GM21737 (cell line): ENCODE results near the gene PLD2.
A peak's percentile ranks its signal among the peaks of the same experiment; 100 is the strongest.

Source experiments
- ATAC-seq: cut with Tn5 transposase; IDR thresholded peaks from one replicate; pipeline ENCODE4 v1.9.1; 2021; ENCODE audit warnings: mild to moderate bottlenecking, moderate library complexity; ENCODE audit not compliant: unreplicated experiment

The PLD2 gene, protein sequence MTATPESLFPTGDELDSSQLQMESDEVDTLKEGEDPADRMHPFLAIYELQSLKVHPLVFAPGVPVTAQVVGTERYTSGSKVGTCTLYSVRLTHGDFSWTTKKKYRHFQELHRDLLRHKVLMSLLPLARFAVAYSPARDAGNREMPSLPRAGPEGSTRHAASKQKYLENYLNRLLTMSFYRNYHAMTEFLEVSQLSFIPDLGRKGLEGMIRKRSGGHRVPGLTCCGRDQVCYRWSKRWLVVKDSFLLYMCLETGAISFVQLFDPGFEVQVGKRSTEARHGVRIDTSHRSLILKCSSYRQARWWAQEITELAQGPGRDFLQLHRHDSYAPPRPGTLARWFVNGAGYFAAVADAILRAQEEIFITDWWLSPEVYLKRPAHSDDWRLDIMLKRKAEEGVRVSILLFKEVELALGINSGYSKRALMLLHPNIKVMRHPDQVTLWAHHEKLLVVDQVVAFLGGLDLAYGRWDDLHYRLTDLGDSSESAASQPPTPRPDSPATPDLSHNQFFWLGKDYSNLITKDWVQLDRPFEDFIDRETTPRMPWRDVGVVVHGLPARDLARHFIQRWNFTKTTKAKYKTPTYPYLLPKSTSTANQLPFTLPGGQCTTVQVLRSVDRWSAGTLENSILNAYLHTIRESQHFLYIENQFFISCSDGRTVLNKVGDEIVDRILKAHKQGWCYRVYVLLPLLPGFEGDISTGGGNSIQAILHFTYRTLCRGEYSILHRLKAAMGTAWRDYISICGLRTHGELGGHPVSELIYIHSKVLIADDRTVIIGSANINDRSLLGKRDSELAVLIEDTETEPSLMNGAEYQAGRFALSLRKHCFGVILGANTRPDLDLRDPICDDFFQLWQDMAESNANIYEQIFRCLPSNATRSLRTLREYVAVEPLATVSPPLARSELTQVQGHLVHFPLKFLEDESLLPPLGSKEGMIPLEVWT

DNA sequence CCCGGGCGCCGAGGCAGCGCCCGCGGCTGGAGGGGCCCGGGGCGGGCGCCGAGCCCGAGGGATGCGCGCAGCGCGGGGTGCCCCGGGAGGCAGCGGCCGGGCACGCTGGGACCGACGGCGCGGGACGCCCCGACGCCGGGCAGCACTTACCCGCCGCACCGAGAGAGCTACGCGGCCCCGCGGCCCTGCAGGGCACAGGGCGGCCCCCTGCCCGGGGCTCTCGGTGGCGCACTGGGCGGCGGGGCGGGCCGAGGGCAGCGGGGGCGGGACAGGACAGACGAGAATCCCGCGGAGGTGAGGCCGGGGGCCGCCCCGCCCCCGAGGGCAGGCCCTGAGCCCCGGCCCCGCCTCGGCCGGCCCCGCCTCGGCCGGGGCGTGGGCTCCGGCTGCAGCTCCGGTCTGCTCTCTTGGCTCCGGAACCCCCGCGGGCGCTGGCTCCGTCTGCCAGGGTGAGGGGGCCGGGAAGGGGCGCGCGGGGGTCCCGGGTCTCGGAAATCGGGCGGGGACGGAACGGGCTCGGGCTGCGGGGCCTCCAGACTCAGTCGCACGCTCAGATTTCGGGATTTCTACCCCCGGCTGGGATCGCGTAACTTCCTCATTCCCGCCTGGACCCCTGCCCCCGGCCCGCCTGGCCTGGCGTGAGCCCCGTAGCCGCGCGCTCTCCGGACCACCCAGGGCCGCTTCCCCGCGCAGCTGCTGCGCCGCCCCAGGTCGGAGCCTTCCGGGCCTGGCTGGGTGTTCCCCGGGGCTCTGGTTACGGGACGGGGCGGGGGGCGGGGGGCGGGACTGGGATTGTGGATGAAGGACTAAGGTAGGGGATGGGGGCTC, at the start of gene PLD2:
Gene PLD2 (plus strand): TSS at position 376 of the 828 bp plus-strand sequence. CDS start 621 bp downstream, outside the sequence.
- peak; percentile 94 for ATAC-seq

DNA sequence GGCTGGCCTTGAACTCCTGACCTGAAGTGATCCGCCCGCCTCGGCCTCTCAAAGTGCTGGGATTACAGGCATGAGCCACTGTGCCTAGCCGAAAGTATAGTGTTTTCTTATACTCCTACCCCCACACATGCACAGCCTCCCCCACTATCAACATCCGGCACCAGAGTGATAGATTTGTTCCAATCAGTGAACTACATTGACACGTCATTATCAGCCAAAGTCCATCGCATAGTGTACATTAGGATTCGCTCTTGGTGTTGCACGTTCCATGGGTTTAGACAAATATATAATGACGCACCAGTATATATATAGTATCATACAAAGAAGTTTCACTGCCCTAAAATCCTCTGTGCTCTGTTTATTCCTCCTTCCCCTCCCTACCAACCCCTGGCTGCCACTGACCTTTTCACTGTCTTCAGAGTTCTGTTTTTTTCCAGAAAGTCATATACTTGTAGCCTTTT, 47.1 kb upstream of the PLD2 start:
- ATAC-seq = no peak

DNA sequence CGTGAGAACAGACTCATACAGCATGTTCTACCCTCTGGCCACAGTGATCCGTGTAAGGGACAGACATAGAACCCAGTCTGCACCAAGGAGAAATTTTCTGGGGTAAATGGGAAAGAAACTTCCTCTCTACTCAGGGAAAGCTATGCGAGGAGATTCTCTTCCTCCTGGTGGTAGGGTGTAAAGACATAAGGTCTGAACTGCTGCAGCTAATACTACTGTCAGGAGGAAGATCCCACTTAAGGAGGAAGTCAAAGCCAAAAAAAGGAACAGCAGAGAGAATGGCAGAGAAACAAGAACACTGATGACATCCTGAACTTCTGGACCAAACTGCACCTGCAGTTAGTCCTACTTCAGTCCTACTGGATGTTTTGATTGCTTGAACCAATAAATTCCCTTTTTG, 42.4 kb upstream of the PLD2 start:
- ATAC-seq = no peak

DNA sequence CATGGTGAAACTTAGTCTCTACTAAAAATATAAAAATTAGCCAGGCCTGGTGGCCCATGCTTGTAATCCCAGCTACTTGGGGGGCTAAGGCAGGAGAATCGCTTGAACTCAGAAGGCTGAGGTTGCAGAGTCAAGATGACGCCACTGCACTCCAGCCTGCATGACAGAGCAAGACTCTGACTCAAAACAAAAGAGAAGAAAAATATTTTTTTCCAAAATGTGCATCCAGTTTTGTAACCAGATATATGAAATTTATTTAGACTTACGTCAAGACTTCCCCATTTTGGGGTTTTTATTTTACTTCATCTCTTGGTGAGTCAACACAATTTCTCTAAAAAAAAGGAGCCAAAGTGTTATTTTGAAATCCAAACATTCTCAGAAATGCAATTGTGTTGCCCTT, 40.8 kb upstream of the PLD2 start:
- ATAC-seq = no peak

DNA sequence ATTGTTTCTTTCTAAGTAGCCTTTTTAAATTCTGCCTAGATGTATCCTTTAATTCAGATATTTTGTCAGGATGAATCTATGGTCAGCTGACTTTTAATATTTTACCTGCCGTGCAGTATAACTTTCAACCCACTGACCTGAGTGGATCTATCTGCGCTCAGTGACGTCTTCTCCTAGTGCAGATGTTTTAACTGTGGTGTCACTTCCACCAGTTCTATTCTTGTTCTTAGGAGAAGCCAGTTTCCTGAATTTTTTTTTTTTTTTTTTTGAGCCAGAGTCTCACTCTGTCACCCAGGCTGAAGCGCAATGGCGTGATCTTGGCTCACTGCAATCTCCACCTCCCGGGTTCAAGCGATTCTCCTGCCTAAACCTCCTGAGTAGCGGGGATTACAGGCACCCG, 40.2 kb upstream of the PLD2 start:
- ATAC-seq = no peak

DNA sequence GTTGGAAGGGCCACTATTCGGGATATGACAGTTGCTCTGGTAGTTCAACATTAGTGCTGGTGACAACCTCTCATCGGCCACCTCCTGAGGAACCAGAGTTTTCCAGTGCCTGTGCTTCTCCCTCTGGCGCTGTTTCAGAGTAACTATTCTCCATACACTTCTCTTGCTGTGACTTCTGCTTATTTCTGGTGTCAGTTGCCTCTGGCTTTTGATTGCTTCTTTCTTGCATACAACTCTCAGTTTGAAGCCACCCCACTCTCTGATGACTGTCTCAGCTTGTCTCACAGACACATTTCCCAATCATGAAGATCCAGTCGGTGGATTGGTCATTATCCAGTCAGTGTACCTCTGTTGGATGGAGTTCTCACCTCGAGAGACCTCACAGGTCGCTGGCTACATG, 38.7 kb upstream of the PLD2 start:
- no peak for ATAC-seq

DNA sequence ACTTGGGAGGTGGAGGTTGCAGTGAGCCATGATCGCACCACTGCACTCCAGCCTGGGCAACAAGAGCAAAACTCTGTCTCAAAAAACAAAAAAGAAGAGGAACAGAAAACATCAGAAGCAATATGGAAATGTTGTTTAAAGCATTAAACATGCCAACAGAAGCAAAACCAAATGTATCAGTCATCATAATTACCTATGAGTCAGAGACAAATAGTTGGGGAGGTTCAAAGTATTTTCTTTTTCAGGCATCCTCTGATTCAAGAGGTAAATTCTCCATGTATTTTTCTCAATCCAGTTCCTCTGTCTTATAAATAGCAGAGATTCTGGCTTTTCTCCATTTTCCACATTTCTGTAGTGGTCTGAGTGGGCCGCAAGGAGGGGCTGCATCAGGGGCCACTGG, 37.3 kb upstream of the PLD2 start:
- no peak for ATAC-seq

DNA sequence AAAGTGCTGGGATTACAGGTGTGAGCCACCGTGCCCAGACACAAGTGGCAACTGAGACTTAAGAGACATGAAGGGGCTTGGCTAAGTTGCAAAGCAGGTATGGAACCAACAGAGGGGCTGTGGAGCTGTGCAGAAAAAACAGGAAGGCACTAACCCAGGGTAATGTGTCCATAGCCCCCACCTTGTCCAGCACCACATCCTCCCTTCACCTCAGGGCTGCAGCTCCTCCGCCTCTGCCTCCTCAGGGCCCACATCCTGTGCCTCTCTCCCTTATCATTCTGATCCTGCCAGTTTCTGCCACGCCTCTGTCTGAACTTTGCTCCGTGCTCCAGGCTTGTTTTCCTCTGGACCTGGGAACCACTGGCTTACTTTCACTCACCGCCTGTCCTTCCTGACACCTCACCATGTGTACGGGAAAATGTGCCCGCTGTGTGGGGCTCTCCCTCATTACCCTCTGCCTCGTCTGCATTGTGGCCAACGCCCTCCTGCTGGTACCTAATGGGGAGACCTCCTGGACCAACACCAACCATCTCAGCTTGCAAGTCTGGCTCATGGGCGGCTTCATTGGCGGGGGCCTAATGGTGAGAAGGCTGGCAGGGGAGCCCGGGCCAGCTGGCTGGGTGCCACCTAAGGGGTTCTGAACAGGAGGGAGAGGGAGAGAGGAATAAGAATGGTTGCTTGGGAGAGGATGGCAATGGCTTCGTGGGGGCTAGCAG, 35.3 kb upstream of the PLD2 start, which contains the start of gene TM4SF5:
Gene TM4SF5 (plus strand): TSS at position 368 of the 716 bp plus-strand sequence. CDS start 37 bp downstream, at position 405.
- ATAC-seq = no peak

DNA sequence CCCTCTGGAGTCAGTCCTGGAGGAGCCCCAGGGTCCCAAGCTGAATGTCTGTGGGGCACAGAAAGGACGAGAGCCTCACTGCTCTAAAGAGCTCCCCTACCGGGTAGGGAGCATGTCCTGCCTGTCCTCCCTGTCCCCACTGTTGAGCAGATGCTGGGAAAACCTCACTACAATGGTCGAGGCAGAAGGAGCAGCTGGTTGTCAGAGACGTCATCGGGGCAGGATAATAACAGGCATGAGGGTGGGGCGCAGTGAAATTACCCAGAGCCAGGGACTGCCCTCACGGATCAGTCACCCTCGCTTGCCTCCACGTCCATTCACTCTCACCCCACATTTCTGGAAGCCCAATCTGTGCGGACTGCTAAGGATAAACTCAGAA, 34.7 kb upstream of the PLD2 start:
- ATAC-seq = no peak

DNA sequence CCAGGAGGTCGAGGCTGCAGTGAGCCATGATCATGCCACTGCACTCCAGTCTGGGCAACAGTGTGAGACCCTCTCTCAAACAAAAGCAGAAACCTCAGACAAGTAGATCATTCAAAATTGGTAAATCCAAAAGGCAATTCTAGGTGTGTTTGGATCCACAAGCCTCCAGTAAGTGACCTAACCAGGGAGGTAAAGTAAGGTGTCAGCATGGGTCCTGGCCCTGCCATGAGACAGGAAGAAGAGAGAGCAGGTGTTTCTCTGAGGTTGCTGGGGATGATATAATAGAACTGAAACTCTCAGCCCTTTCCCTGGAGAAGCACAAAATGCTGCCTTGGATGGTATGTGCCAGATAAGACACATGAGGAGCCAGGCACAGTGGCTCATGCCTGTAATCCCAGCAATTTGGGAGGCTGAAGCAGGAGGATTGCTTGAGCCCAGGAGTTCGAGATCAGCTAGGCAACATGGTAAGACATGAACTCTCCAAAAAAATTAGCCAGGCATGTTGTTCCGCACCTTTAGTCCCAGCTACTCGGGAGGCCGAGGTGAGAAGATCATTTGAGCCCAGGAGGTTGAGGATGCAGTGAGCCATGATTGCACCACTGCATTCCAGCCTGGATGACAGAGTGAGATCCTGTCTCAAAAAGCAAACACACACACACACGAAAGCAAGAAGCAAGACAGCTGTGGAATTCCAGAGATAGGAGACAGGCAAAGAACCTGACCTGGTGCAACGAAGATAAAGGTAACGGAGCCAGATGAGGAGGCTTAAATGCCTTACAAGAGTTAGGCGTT, 28.8 kb upstream of the PLD2 start:
- no peak for ATAC-seq

DNA sequence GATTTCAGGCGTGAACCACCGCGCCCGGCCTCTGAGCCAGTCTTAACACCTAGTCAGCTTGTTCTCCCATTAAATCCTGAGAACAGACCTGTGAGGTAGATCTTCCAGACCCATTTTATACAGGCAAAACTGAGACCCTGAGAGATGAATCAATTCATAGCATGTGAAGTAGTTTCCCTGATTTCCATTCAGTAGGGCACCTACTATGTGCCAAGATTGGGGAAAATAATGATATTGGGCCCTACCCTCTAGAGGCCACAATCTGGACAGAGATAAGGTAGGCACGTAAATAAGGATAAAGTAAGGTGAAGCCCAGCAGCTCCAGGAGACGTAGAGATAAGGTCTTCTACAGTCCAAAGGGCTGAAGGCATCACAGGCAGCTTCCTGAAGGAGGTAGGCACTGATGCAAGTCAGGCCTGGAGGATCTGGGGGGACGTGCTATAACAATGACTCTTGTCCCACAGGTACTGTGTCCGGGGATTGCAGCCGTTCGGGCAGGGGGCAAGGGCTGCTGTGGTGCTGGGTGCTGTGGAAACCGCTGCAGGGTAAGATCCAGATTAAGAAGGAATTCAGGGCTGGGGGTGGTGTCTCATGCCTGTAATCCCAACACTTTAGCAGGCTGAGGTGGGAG, 26.5 kb upstream of the PLD2 start:
- no peak for ATAC-seq

DNA sequence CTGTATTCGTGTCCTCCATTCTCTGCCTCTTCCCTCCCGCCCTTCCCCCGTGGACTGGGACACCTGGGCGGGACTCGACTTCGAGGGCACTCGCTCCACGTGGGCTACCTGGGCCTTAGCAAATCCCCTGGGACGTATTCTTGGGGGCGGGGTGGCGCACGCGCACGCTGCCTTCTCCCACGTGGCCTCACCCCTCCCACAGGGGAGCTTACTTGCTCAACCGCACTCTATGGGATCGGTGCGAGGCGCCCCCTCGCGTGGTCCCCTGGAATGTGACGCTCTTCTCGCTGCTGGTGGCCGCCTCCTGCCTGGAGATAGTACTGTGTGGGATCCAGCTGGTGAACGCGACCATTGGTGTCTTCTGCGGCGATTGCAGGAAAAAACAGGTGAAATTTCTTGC, 24.3 kb upstream of the PLD2 start:
- ATAC-seq = no peak

DNA sequence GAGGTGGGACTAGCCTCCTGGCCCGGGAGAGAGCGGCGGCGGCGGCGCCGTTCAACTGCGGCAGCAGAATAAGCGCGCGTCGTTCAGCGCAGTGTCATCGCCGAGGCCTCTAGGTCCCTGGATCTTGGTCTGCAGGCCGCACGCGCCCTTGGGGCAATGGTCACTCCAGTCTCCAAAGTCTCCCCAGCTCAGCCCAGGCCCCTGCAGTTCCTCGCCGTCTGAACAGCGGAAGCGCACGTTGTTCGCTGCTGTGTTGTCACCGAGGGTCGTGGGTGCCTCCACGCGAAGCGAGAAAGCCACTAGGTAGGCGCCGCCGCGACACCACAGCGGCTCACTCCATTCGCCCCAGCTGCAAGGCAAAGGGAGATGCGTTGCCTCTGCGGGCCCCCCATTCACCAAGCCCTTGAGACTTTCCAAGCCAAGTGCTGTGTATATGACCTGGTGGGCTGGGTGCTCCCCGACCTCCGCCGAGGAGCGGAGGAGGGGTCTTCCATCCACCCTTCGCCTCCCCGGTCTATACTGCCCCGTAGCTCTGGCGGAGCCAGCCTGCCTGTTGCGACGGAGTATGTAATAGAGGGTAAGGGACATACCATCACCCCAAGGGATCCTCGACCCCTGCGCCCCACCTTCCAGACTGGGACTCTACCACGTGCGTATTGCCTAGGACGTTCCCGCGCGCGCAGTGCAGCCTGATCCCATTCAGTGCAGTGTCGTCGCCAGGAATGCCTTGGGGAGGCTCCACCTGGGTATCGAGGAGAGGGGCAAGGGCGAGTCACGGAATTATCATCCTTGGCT, 21.4 kb upstream of the PLD2 start:
- no peak for ATAC-seq

DNA sequence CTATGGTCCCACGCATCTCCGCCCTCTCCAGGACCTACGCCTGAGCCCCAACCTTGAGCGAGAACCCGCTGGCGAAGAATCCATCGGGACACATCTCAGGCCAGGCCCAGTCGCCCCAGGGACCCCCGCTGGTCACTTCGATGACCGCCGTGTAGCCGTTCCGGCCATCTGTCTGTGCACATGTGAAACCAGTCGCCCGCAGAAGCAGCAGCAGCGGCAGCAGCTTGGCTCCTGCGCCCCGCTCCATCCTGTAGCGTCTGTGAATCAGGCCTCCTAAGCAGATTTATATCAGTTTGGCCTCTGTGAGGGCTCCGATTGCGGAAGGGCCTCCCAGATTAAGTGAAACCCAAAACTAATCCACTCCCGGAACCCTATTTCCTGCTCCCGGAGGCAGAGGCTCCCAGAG, 20.8 kb upstream of the PLD2 start, which contains the start of gene VMO1:
Gene VMO1 (minus strand): TSS at position 259 of the 406 bp plus-strand sequence. CDS start 12 bp downstream, at position 247.
- no peak for ATAC-seq

DNA sequence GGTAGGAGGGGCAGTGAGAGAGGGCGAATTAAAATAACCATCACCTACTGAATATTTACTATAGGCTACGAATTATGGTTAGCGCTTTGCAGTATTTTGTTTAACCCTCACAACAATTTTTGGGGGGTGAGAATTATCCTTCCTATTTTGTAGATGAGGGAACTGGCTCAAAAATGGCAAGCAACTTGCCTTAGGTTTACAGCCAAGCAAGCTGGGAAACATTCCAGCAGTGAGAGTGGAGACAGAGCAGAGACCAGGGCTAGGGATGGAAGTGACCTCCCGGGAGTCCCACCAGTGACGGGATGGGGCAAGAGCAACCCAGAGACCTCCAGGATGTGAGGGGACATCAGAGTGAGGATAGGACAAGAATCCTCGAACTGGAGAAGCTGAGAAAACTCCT, 20.4 kb upstream of the PLD2 start:
- no peak for ATAC-seq

DNA sequence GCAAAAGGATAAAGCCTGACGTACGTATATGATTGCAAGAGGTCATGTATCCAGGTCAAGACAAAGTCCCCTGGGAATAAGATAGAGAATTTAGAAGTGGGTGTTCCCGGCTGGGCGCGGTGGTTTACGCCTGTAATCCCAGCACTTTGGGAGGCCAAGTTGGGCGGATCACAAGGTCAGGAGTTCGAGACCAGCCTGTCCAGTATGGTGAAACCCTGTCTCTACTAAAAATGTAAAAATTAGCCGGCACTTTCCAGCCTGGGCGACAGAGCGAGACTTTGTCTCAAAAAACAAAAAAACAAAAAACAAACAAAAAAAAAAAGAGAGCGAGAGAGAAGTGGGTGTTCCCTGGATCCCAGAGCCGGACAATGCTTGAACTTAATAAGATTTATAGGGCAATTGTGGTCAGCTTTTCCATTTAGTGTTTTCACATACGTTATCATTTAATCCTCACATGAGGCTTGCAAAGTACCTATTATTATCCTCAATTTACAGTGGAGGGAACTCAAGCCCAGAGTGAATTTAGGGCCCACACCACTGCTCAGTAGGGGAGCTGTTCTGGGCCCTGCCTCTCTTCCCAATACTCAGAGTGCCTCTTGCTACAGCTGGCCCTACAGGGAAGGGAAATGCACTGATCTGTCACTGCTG, 18.7 kb upstream of the PLD2 start:
- ATAC-seq = no peak
